Dedifferentiated amniotic fluid mesenchymal stem cell (primary cell): ENCODE results near the gene PECR.
"Not testable (repeated sequence)": the region's sequence is repeated elsewhere in the genome, so short reads cannot be mapped to it uniquely, and the experiment has no call there.

ENCODE experiments used
- DNase-seq: peaks from one replicate; pipeline ENCODE4 v3.0.0-alpha.2; 2016; ENCODE audit errors: extremely low spot score

Gene PECR

GRCh38 chr2:216002101-216002678 lies 79.4 kb downstream of the PECR start:
- no peak for DNase-seq

- DNase-seq, result no peak
These were observed 80.2 kb downstream of the PECR start for GRCh38 chr2:216001216-216002100.

GRCh38 chr2:215998636-215999035 lies 83.0 kb downstream of the PECR start:
- DNase-seq, result no peak

GRCh38 chr2:215997219-215997618 lies 84.4 kb downstream of the PECR start:
- no peak for DNase-seq

- peak; percentile 46 for DNase-seq
These were observed 86.7 kb downstream of the PECR start for GRCh38 chr2:215994911-215995310.

- DNase-seq, result not testable (repeated sequence)
These were observed 92.9 kb downstream of the PECR start for GRCh38 chr2:215988556-215989207.
